ENCODE results near the gene TTC16. TPM values are rescaled to one million over a fixed set of nuclear protein-coding genes. Genes with fewer than 3 reads are reported as not detected.
A peak's percentile ranks its signal among the peaks of the same experiment; 100 is the strongest.
"Not testable (repeated sequence)": the region's sequence is repeated elsewhere in the genome, so short reads cannot be mapped to it uniquely, and the experiment has no call there.

The TTC16 gene
- total RNA-seq, 3 donors from 2014 or later = 0.31 TPM; not detected in 2

GRCh38 chr9:127753148-127753547 is 37.3 kb downstream of the TTC16 start:
- H3K4me3 ChIP-seq = no peak overlapping the region
- H3K4me1 ChIP-seq (ENCODE audit: low read depth) = no peaks in the 10 kb centered on the region
- intact Hi-C loops (cut with DNase I, micrococcal nuclease) = no loop called here
- no peaks in the 10 kb centered on the region for H3K9me3 ChIP-seq
- TF ChIP-seq, protein P1, sequence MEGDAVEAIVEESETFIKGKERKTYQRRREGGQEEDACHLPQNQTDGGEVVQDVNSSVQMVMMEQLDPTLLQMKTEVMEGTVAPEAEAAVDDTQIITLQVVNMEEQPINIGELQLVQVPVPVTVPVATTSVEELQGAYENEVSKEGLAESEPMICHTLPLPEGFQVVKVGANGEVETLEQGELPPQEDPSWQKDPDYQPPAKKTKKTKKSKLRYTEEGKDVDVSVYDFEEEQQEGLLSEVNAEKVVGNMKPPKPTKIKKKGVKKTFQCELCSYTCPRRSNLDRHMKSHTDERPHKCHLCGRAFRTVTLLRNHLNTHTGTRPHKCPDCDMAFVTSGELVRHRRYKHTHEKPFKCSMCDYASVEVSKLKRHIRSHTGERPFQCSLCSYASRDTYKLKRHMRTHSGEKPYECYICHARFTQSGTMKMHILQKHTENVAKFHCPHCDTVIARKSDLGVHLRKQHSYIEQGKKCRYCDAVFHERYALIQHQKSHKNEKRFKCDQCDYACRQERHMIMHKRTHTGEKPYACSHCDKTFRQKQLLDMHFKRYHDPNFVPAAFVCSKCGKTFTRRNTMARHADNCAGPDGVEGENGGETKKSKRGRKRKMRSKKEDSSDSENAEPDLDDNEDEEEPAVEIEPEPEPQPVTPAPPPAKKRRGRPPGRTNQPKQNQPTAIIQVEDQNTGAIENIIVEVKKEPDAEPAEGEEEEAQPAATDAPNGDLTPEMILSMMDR (IDR thresholded peaks at IDR 0.05) = no peak
- DNase-seq (no peak), ATAC-seq (no peak)
- H3K36me3 ChIP-seq (ENCODE audit: low read depth) = no peaks in the 10 kb centered on the region

DNA sequence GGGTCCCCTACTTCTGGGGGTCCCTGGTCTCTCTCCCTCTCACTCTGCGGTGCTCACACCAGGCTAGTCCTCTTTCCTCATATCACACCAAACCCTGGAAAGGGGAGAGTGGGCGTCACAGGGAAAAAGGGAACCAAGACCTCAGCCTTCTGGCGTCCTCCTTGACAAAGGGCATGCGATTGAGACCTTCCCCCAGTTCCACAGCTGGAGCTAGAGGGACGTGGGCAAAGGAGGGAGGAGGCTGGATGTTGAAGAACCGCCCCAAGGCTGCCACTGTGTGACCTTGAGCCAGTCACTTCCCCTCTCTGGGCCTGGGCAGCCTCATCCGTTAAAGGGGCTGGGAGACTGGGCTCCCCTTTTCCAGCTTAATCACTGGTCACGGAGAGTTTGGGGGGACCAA is 37.7 kb downstream of the TTC16 start:
- no peak for ATAC-seq
- H3K4me1 ChIP-seq (ENCODE audit: low read depth) = no peaks in the 10 kb centered on the region
- H3K4me3 ChIP-seq = no peak overlapping the region
- no peaks in the 10 kb centered on the region for H3K9me3 ChIP-seq
- no peaks in the 10 kb centered on the region for H3K36me3 ChIP-seq (ENCODE audit: low read depth)
- no peak for DNase-seq
- intact Hi-C loops (cut with DNase I, micrococcal nuclease) = no loop called here
- TF ChIP-seq, protein P1 (IDR thresholded peaks at IDR 0.05) = no peak

GRCh38 chr9:127754099-127755060 is 38.5 kb downstream of the TTC16 start:
- Histone ChIP-seq H3K4me1 (ENCODE audit: low read depth) (no peaks in the 10 kb centered on the region), H3K9me3 (no peaks in the 10 kb centered on the region), H3K36me3 (ENCODE audit: low read depth) (no peaks in the 10 kb centered on the region), H3K4me3 (no peak overlapping the region)
- DNase-seq = no peak
- TF ChIP-seq, protein P1 (IDR thresholded peaks at IDR 0.05) = no peak
- peak; percentile 57 for ATAC-seq
- intact Hi-C loops (cut with DNase I, micrococcal nuclease) = no loop called here

DNA sequence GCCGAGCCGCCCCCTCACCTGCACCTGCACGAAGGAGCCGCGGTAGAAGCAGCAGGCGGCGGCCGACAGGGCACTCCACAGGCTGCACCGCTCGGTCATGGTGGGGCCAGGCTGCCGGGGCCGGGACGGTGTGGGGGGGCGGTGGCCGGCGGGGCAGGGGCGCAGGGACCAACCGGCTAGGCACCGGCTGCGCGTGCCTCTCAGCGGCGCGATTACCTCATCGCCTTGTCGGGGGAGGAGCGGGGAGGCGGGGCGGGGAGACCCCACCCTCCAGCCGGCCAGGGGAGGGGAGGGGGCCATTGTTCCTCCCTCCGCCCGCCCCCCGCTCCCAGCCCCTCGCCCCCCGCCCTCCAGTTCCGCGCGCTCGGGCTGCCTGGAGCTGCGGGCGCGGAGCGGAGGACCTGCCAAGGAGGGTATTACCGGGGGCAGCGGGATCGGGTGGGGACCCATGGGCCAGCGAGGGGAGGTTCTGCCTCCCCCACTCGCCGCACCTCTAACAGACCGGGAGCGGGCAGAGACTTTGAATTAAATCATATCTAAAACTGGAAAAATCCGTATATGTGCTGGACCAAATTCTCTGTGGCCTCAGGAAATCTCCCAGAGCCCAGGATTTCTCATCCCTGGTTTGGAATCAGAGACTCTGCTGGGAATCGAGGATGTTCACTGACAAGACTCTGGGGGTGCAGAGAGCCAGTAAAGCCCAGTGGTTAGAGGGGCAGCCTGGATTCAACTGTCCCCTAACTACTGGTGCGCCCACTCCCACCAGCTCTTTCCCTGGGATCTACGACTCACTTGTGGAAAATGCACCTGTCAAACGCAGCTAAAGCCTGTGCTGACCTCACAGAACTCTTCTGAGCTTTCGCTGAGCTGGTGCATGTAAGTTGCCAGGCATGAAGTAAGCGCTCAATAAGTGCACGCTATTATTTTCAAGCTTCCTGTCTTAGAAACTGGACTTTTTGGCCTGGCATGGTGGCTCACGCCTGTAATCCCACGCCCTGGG is 39.5 kb downstream of the TTC16 start:
- intact Hi-C loops (cut with DNase I, micrococcal nuclease) = no loop called here
- no peak for ATAC-seq
- Histone ChIP-seq H3K9me3 (no peaks in the 10 kb centered on the region), H3K36me3 (ENCODE audit: low read depth) (no peaks in the 10 kb centered on the region), H3K4me3 (no peak overlapping the region), H3K4me1 (ENCODE audit: low read depth) (no peaks in the 10 kb centered on the region)
- TF ChIP-seq, protein P1 (IDR thresholded peaks at IDR 0.05) = no peak
- no peak for DNase-seq

- ATAC-seq (no peak), DNase-seq (no peak)
- TF ChIP-seq, protein P1 (IDR thresholded peaks at IDR 0.05) = no peak
- H3K4me1 ChIP-seq (ENCODE audit: low read depth) = no peaks in the 10 kb centered on the region
- H3K9me3 ChIP-seq = no peaks in the 10 kb centered on the region
- no peak overlapping the region for H3K4me3 ChIP-seq
- intact Hi-C loops (cut with DNase I, micrococcal nuclease) = no loop called here
- no peaks in the 10 kb centered on the region for H3K36me3 ChIP-seq (ENCODE audit: low read depth)
These were observed 40.4 kb downstream of the TTC16 start for GRCh38 chr9:127756233-127756632.

DNA sequence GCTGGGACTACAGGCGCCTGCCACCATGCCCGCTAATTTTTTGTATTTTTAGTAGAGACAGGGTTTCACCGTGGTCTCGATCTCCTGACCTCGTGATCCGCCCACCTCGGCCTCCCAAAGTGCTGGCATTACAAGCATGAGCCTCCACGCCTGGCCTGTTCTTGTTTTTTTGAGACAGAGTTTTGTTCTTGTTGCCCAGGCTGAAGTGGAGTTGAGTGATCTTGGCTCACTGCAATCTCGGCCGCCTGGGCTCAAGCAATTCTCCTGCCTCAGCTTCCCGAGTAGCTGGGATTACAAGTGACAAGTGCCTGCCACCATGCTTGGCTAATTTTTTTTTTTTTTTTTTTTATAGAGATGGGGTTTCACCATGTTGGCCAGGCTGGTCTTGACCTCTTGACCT is 40.9 kb downstream of the TTC16 start:
- H3K9me3 ChIP-seq; H3K4me1 ChIP-seq (ENCODE audit: low read depth); ATAC-seq; DNase-seq; H3K4me3 ChIP-seq; intact Hi-C loops (cut with DNase I, micrococcal nuclease); H3K36me3 ChIP-seq (ENCODE audit: low read depth): not testable (repeated sequence)

All from mucosa of descending colon (tissue), 3 donors.